ENCODE measurements around the gene SH2D4B.

Gene SH2D4B

DNA sequence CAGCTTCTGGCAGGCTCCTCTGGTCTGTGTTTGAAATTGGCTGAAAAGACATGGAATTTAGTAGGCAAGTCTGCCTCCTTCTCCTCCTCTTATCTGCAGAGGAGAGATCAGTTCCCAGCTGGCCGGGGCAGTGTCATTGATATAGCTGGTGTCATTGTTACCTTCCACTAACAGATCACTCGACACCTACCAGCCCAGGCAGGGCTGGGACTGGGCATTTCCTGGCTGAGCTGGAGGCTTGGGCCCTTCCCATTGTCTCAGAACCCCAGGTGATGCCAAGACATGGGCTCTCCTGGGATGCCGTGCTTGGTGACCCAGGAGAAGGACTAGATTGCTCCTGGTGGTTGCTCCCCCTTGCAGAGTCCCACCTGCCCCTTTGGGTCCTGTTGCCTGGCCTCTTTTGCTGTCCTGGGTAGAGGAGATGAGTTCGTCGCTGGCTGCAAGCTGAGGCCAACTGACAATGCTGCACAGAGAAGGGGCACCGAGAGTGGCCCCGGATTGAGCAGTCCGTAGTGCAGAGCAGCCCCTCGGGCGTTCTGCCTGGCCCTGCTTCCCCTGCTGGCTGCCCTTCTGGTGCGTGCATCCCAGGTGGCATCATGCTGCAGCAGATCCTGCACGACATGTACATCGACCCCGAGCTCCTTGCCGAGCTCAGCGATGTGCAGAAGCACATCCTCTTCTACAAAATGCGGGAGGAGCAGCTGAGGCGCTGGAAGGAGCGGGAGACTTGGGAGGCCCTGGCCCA, at the start of gene SH2D4B:
Gene SH2D4B, plus strand, starts transcription at position 167 of the 745 bp plus-strand sequence. Its CDS starts 430 bp downstream, at position 597.
- no peak for DNase-seq (ENCODE audit: low read depth)
- no peak within 1 kb of the TSS for H3K4me3 ChIP-seq (ENCODE audit: low read depth, low read length)
- TF ChIP-seq CTCF (IDR thresholded peaks at IDR 0.05; ENCODE audit: control insufficient read depth, extremely low read depth, insufficient read depth) = no peak

DNA sequence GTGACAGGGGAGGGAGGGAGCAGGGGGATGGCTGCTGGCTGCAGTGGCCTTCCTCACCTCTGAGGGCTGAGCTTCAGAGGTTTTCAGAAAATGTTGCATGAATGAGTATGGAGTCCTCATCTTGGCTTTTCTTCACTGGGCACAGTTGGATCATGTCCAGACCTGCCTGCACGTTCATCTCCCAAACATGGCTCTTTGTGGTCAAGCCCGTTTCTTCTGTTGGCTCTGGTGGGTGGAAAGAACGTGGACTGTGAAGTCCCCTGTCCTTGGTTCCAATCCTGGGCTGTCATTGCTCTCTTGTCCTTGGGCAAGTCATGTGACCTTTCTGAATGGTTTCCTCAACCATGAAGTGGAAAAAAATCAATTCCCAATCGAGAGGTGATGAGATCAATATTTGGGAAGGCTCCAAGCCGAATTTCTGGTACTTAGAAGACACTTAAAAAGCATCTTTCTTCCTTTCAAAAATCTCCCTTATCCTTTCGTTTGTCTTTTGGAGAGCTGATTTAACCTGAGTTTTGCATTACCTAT, 49.1 kb upstream of the SH2D4B start:
- DNase-seq (ENCODE audit: low read depth) = no peak
- TF ChIP-seq CTCF (IDR thresholded peaks at IDR 0.05; ENCODE audit: control insufficient read depth, extremely low read depth, insufficient read depth) = no peak
- H3K4me3 ChIP-seq (ENCODE audit: low read depth, low read length) = no peak overlapping the region

DNA sequence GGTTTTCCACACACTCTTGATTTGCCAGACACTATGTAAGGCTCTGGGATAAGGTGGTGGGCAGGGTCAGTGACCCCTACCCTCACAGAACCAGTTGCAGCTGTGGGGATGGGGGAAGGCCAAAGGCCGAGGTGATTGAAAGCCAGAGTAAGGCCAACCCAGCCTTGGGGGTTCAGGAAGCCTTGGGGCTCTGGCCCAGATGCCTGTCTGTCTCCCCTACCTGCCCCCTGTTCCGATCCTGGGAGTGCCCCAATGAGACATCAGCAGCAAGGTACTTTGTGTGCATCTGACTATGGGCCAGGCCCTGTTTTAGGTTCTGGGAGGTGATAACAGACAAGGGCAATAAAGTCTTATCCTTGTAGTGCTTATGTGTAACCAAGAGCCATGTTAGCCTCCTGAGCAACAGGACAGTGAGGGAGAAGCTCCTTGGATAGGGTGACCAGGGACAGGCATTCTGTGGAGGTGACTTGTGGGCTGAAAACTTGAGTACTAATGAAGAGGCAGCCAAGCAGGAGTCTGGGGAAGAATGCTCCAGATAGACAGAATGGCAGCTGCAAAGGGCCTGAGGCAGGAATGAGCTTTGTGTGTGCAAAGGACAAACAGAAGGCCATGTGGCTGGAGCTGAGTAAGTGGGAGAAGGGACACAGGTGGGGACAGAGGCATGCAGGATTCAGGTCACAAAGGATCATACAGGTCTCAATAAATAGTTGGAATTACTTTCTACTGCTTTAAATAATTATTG, 48.2 kb upstream of the SH2D4B start:
- no peak for DNase-seq (ENCODE audit: low read depth)
- no peak for TF ChIP-seq CTCF (IDR thresholded peaks at IDR 0.05; ENCODE audit: control insufficient read depth, extremely low read depth, insufficient read depth)
- no peak overlapping the region for H3K4me3 ChIP-seq (ENCODE audit: low read depth, low read length)

DNA sequence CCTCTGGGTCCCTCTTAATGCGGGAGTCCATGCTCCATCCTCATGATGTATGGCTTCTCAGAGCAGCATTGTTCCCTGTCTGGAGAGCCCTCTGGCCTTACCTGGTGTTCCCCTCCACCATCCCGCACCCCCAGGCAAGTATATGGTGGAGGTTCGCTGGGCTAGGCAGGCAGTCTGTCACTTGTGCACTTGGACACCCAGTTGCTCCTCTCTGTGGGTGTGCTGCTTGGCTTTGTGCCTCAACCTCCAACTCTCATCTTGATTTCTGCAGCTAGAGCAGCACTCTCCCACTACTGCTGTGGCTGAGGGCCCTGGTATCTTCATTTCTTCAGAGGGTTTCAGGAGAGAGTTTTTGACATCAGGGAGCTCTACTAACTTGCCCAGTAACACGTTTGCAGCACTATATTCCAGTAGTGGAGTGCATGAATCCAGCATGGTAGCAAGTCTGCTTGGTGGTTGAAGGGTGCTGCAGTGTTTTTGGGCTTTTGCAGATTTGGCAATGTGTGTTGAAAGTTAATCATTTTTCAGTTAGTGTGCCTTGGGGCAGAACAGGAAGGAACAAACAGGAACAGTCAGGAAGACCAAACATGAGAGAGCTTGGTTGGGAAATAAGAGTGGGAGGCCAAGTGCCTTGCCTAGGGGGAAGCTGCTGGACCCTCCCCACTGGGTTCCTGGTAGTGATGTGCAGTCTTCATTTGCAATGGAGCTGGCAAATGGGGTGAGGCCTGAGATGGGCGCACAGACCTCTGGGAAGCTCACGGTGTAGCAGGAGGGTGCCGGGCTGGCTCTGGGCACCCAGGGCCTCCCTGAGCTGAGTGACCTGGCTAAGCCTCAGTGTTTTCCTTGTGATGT, 46.2 kb upstream of the SH2D4B start:
- no peak for TF ChIP-seq CTCF (IDR thresholded peaks at IDR 0.05; ENCODE audit: control insufficient read depth, extremely low read depth, insufficient read depth)
- no peak overlapping the region for H3K4me3 ChIP-seq (ENCODE audit: low read depth, low read length)
- DNase-seq (ENCODE audit: low read depth) = no peak

GRCh38 chr10:80492848-80493521, 44.7 kb upstream of the SH2D4B start:
- H3K4me3 ChIP-seq (ENCODE audit: low read depth, low read length) = no peak overlapping the region
- TF ChIP-seq CTCF (IDR thresholded peaks at IDR 0.05; ENCODE audit: control insufficient read depth, extremely low read depth, insufficient read depth) = no peak
- DNase-seq (ENCODE audit: low read depth) = no peak

GRCh38 chr10:80493522-80494051, 44.1 kb upstream of the SH2D4B start:
- H3K4me3 ChIP-seq (ENCODE audit: low read depth, low read length) = no peak overlapping the region
- no peak for TF ChIP-seq CTCF (IDR thresholded peaks at IDR 0.05; ENCODE audit: control insufficient read depth, extremely low read depth, insufficient read depth)
- DNase-seq (ENCODE audit: low read depth) = no peak

All from LNCaP clone FGC (cell line).